ENCODE data around the gene TRAFD1.
"Not testable (repeated sequence)": the region's sequence is repeated elsewhere in the genome, so short reads cannot be mapped to it uniquely, and the experiment has no call there.

Gene TRAFD1

GRCh38 chr12:112116232-112117060 is 8.9 kb upstream of the TRAFD1 start:
- peak; percentile 90 for DNase-seq (ENCODE audit: low spot score)

- no peak for DNase-seq (ENCODE audit: low spot score)
Measured at GRCh38 chr12:112117685-112118084, 7.7 kb upstream of the TRAFD1 start.

DNA sequence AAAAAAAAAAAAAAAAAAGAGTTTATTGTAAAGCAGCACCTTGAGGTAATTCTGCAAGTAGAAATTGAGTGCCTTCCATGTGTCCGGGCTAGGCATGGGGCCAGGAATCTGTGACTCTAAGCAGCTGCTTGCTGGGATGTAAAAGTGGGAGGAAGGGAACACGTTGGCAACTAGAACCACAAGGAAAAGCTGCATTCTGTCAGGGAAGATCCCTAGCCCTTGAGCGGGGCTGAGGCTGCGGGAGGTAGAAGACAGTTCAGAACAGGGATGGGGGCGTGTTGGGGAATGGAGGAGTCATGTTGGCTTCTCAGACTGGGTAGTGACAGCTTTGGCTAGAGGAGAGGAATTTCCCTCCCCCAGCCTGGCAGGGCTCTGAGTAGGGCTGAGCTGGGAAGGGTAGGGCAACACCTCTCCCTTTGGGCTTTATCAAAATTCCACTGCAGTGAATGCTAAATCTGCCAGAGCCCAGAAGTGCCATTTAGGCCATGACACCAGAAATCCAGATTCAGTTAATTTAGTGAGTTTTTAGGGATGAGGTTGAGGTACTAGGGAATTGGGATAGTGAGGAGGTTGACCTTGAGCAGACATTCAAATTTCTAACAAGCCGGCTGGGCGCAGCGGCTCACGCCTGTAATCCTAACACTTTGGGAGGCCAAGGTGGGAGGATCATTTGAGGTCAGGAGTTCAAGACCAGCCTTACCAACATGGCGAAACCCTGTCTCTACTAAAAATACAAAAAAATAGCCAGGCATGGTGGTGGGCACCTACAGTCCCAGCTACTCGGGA is 3.4 kb upstream of the TRAFD1 start:
- DNase-seq (ENCODE audit: low spot score): no peak

DNA sequence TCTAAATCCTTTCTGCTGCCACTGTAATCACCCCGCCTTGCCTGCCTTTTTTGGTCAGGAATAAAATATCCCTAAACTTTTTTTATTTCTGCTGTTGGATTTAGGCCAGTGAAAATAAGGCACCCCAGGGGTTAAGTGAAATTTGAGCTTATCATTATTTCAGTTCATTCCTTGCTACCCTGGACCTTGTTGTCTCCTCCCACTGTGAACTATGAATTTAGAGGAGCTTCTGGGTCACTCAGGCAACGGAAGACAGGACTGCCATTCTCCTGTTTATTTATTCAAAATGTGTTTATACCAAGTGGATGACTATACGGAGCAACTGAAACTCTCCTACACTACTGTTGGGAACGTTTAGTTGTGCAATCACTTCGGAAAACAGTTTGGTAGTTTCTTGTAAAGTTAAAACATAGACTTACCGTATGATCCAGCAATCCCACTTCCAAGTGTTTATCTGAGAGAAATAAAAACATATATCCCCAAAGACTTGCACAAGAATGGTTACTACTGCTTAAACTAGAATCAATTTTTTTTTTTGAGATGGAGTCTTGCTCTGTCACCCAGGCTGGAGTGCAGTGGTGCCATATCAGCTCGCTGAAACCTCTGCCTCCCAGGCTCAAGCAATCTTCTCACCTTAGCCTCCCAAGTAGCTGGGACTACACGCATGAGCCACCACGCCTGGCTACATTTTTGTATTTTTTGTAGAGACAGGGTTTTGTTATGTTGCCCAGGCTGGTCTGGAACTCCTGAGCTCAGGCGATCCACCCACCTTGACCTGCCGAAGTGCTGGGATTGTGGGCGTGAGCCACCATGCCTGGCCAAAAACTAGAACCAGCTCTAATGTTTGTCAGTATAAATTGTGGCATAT is 2.3 kb upstream of the TRAFD1 start:
- no peak for DNase-seq (ENCODE audit: low spot score)

DNA sequence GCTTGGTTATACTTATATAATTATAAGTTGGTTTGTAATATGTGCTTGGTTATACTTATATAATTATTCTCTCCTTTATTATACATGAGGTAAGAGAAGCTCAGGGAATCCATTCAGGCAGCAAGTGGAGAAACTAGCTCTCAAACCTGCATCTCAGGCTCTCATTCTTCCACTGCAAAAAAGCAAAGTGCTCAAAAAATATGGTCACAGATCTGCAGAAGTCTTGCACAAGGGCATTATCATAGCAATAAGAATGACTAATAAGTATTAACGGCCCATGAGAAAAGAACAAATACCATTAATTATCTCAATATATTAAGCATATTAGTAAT is 476 bp upstream of the TRAFD1 start:
- no peak for DNase-seq (ENCODE audit: low spot score)

- peak; percentile 60 for DNase-seq (ENCODE audit: low spot score)
Measured at GRCh38 chr12:112126000-112126438, 659 bp downstream of the TRAFD1 start.

GRCh38 chr12:112126911-112127310 is 1.6 kb downstream of the TRAFD1 start:
- no peak for DNase-seq (ENCODE audit: low spot score)

- no peak for DNase-seq (ENCODE audit: low spot score)
Measured at GRCh38 chr12:112130441-112130998, 5.2 kb downstream of the TRAFD1 start.

GRCh38 chr12:112131686-112132085 is 6.3 kb downstream of the TRAFD1 start:
- no peak for DNase-seq (ENCODE audit: low spot score)

- DNase-seq (ENCODE audit: low spot score): no peak
Measured at GRCh38 chr12:112133418-112133817, 8.1 kb downstream of the TRAFD1 start.

- no peak for DNase-seq (ENCODE audit: low spot score)
Measured at GRCh38 chr12:112134731-112135130, 9.4 kb downstream of the TRAFD1 start.

- DNase-seq (ENCODE audit: low spot score): peak; percentile 21
Measured at GRCh38 chr12:112140728-112141127, 15.4 kb downstream of the TRAFD1 start.

GRCh38 chr12:112146123-112146522 is 20.8 kb downstream of the TRAFD1 start:
- no peak for DNase-seq (ENCODE audit: low spot score)

- peak; percentile 32 for DNase-seq (ENCODE audit: low spot score)
Measured at GRCh38 chr12:112148031-112148513, 22.7 kb downstream of the TRAFD1 start.

GRCh38 chr12:112149596-112149995 is 24.2 kb downstream of the TRAFD1 start:
- peak; percentile 43 for DNase-seq (ENCODE audit: low spot score)

- DNase-seq (ENCODE audit: low spot score): peak; percentile 43
Measured at GRCh38 chr12:112151766-112152541, 26.6 kb downstream of the TRAFD1 start.

- DNase-seq (ENCODE audit: low spot score): peak; percentile 43
Measured at GRCh38 chr12:112153181-112153892, 28.0 kb downstream of the TRAFD1 start.

- DNase-seq (ENCODE audit: low spot score): peak; percentile 43
Measured at GRCh38 chr12:112153893-112154219, 28.5 kb downstream of the TRAFD1 start.

- not testable (repeated sequence) for DNase-seq (ENCODE audit: low spot score)
Measured at GRCh38 chr12:112158461-112159145, 33.2 kb downstream of the TRAFD1 start.

GRCh38 chr12:112159146-112159541 is 33.8 kb downstream of the TRAFD1 start:
- DNase-seq (ENCODE audit: low spot score): no peak
